PC-3 (cell line): ENCODE measurements around the gene OSBPL6. TPM values are rescaled to one million over a fixed set of nuclear protein-coding genes. Genes with fewer than 3 reads are reported as not detected.

Source experiments
- ATAC-seq: fragments of 200-7000 bp; cut with Tn5 transposase; 2 replicates; pipeline ENCODE4 v1.9.1; 2020; ENCODE audit warnings: mild to moderate bottlenecking, moderate library complexity
- BruUV-seq: library from RNA; stranded (reverse); fragments of 400-500 nt; replicated peaks from 2 replicates; lab custom pipeline; 2021; lab: Mats Ljungman, UMichigan
- CTCF ChIA-PET: fragments of 300-600 bp; sonication (Branson Sonifier 250); formaldehyde crosslinking; loops from one replicate; lab custom pipeline; 2022; ENCODE audit warnings: antibody characterized with exemption; lab: Charles Lee
- POLR2A ChIA-PET: fragments of 300-600 bp; sonication (Branson Sonifier 250); formaldehyde crosslinking; loops from one replicate; lab custom pipeline; 2022; ENCODE audit warnings: antibody characterized with exemption; ENCODE audit not compliant: unreplicated experiment; lab: Charles Lee
- DNase-seq: peaks from one replicate; pipeline ENCODE4 v3.0.0-alpha.2; 2015
- H2AFZ ChIP-seq: fragments of 300-600 bp; sonication (generic); 2 replicates; pipeline ENCODE4 v1.6.0; 2016; ENCODE audit warnings: antibody characterized with exemption, low read length
- H3F3A ChIP-seq: fragments of 300-600 bp; sonication (generic); one replicate; pipeline ENCODE4 v1.6.0; 2017; ENCODE audit warnings: antibody characterized with exemption, low read length, control low read depth, mild to moderate bottlenecking; ENCODE audit not compliant: unreplicated experiment
- H3K27ac ChIP-seq: fragments of 300-600 bp; sonication (generic); 2 replicates; pipeline ENCODE4 v1.5.1; 2016; ENCODE audit warnings: mild to moderate bottlenecking, low read length
- H3K27me3 ChIP-seq: fragments of 300-600 bp; sonication (generic); 2 replicates; pipeline ENCODE4 v1.6.1; 2016; ENCODE audit warnings: low read length, mixed read lengths
- H3K36me3 ChIP-seq: fragments of 300-600 bp; sonication (generic); 2 replicates; pipeline ENCODE4 v1.6.1; 2016; ENCODE audit warnings: low read depth, mixed run types, low read length, mixed read lengths
- H3K4me1 ChIP-seq: fragments of 300-600 bp; sonication (generic); 2 replicates; pipeline ENCODE4 v1.5.1; 2016; ENCODE audit warnings: low read length; ENCODE audit not compliant: insufficient read depth
- H3K4me2 ChIP-seq: fragments of 300-600 bp; sonication (generic); 2 replicates; pipeline ENCODE4 v1.6.0; 2016; ENCODE audit warnings: low read length
- H3K4me3 ChIP-seq: fragments of 300-600 bp; sonication (generic); 2 replicates; pipeline ENCODE4 v1.5.1; 2016; ENCODE audit warnings: mild to moderate bottlenecking, low read length, mixed read lengths
- H3K79me2 ChIP-seq: fragments of 300-600 bp; sonication (generic); 2 replicates; pipeline ENCODE4 v1.6.1; 2017; ENCODE audit warnings: low read length, mixed read lengths
- H3K9ac ChIP-seq: fragments of 300-600 bp; sonication (generic); 2 replicates; pipeline ENCODE4 v1.6.0; 2016; ENCODE audit warnings: mild to moderate bottlenecking, low read length
- H3K9me2 ChIP-seq: fragments of 300-600 bp; sonication (generic); replicated peaks from 2 replicates; pipeline ENCODE4 v1.6.1; 2016; ENCODE audit warnings: mixed run types, low read length, mixed read lengths
- H3K9me3 ChIP-seq: fragments of 300-600 bp; sonication (generic); 2 replicates; pipeline ENCODE4 v1.6.1; 2016; ENCODE audit warnings: low read length, mixed read lengths
- H4K20me1 ChIP-seq: fragments of 300-600 bp; sonication (generic); 2 replicates; pipeline ENCODE4 v1.6.1; 2016; ENCODE audit warnings: low read length, mixed read lengths
- CTCF ChIP-seq: fragments of 300-600 bp; sonication (generic); conservative IDR thresholded peaks from 2 replicates; pipeline ENCODE4 v1.5.1; 2017; ENCODE audit warnings: antibody characterized with exemption, low read depth, mild to moderate bottlenecking, low read length
- EZH2 ChIP-seq: fragments of 300-600 bp; sonication (generic); IDR thresholded peaks from one replicate; pipeline ENCODE4 v1.6.1; 2017; ENCODE audit warnings: antibody characterized with exemption, mild to moderate bottlenecking, low read length; ENCODE audit not compliant: unreplicated experiment
- EZH2phosphoT487 ChIP-seq: fragments of 300-600 bp; sonication (generic); IDR thresholded peaks from 2 replicates; pipeline ENCODE4 v1.6.1; 2018; ENCODE audit warnings: mild to moderate bottlenecking, antibody characterized with exemption, low read length, borderline replicate concordance
- intact Hi-C: fragments of 100-400 bp; cut with micrococcal nuclease; formaldehyde crosslinking; loops from 2 replicates; pipeline ENCODE4 v1.9.0; 2023
- total RNA-seq: library from RNA; depleted of rRNA; stranded (reverse); fragments of >200 nt; gene quantifications from 2 replicates; pipeline ENCODE4 v1.2.3, GENCODE V29; 2014

The OSBPL6 gene
- total RNA-seq, 1 experiment from 2014 or later, result 4.0 TPM

DNA sequence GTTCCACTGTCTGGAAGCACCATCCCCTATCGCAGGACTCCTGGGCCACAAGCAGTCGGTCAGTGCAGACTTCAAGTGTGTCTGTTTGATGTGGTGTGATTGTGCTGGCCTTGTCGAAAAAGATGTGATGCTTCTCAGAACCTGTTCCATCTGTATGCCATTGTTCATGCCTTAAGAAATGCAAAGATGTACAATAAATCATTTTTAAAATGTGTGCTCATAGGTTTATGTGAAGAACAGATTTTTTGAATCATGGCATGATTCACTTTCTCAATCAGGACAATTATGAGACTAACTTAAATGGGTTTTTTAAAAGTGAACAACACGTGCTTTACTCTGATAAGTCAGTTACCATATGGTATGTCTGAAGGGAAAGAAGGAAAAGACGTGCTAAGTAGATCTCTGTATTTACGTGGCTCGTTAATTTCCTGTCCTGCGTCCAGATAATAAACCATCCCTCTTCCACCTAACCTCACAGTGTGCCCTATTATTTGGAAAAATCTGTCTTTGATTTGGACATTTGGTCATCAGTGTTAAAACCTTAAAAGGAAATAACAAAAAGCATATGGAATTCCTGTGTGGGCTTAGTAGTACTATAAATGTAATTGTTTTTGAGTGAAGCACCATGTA, 201.7 kb downstream of the OSBPL6 start:
- Histone ChIP-seq H3K27ac (no peak overlapping the region), H3K79me2 (no peaks in the 10 kb centered on the region), H3K4me1 (peaks cover 11% of the 10 kb centered on the region; the same call in 1 of the 2 replicates), H3K4me2 (no peak overlapping the region), H3K9me3 (no peaks in the 10 kb centered on the region), H2AFZ (no peak overlapping the region), H3K27me3 (no peaks in the 10 kb centered on the region), H3K9me2 (no peaks in the 10 kb centered on the region), H3K4me3 (no peak overlapping the region), H3K36me3 (no peaks in the 10 kb centered on the region), H3F3A (no peaks in the 10 kb centered on the region), H3K9ac (no peak overlapping the region), H4K20me1 (no peaks in the 10 kb centered on the region)
- ChIA-PET CTCF (interaction anchor here (1.2 kb wide), 1 partner anchor 19 kb away, joined by 7 read pairs; no protein-coding TSS in a partner anchor), POLR2A (no interaction called here)
- intact Hi-C loops, result loop anchor here (5.0 kb wide), 1 partner anchor 264 kb away; no protein-coding TSS in a partner anchor
- ATAC-seq, result no peak
- no peak for DNase-seq
- BruUV-seq, result no TSS peak
- TF ChIP-seq EZH2 (no peak), EZH2phosphoT487 (no peak), CTCF (no peak)

DNA sequence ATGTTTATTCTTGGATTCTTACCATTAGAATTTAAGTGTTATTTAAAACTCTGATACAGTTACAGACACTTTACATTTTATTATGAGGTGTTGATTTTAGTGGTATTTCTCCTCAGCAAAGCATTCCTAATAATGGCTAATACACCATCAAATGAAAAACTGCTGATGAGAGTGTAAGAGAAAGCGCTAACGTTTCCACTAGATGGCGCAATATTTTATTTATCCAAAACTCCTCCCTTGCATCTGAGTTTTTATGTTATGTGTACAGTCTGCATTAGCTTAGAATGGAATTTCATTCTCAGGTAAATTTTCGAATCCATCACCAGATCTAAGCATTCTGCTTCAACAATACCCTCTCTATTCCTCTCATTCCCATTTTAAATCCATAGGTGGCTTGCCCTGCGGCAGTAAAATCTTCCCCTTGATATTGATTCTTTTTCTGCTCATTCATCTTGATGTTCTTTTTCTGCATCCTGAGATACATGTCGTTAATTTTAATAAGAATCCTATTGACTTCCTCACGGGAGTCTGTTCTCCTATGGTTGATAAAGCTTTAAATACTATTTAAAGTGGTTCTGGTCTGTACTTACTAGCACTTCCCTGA, 202.8 kb downstream of the OSBPL6 start:
- Histone ChIP-seq H3K9me3 (no peaks in the 10 kb centered on the region), H3K9ac (no peak overlapping the region), H4K20me1 (no peaks in the 10 kb centered on the region), H3K79me2 (no peaks in the 10 kb centered on the region), H3F3A (no peaks in the 10 kb centered on the region), H2AFZ (no peak overlapping the region), H3K4me2 (no peak overlapping the region), H3K4me1 (peaks cover 8% of the 10 kb centered on the region; the same call in 1 of the 2 replicates), H3K27me3 (no peaks in the 10 kb centered on the region), H3K9me2 (no peaks in the 10 kb centered on the region), H3K4me3 (no peak overlapping the region), H3K27ac (no peak overlapping the region), H3K36me3 (no peaks in the 10 kb centered on the region)
- ChIA-PET CTCF (interaction anchor here (0.6 to 1.2 kb wide), 3 partner anchors 18 to 94 kb away, joined by 3 to 7 read pairs (median 4); no protein-coding TSS in a partner anchor), POLR2A (interaction anchor here (1.0 kb wide), 1 partner anchor 16 kb away, joined by 4 read pairs; no protein-coding TSS in a partner anchor)
- ATAC-seq (peak; percentile 77), DNase-seq (peak; percentile 71)
- intact Hi-C loops, result loop anchor here (1.0 to 5.0 kb wide), 2 partner anchors 17 to 265 kb away; no protein-coding TSS in a partner anchor
- TF ChIP-seq CTCF, result peak; percentile 80
- TF ChIP-seq EZH2phosphoT487, result no peak
- TF ChIP-seq EZH2, result no peak
- BruUV-seq, result no TSS peak
